ENCODE measurements around the gene XRN2.

DNA sequence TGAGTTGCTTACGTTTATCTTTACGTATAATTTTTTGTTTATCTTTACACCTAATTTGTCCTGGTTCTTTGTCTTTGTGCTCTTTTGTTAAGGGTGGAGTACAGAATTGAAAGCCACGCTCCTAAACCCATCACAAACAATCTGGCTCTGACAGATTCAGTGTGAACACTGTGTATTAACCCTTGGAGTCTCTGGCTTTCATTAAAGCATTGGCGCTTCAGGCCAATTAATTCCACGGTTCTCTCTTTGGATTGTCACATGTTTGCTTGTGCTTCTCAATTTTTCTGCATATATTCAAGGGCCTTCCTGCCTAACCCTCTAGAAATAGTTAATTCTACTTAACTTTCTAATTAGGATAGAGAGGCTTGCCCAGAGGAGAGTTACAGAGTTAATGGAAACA, 55.6 kb downstream of the XRN2 start:
- TF ChIP-seq EZH2 (IDR thresholded peaks at IDR 0.05; ENCODE audit: low read length, unreplicated experiment) (no peak), EZH2phosphoT487 (IDR thresholded peaks at IDR 0.05; ENCODE audit: borderline replicate concordance, low read length) (no peak)
- TF ChIP-seq, protein P1, sequence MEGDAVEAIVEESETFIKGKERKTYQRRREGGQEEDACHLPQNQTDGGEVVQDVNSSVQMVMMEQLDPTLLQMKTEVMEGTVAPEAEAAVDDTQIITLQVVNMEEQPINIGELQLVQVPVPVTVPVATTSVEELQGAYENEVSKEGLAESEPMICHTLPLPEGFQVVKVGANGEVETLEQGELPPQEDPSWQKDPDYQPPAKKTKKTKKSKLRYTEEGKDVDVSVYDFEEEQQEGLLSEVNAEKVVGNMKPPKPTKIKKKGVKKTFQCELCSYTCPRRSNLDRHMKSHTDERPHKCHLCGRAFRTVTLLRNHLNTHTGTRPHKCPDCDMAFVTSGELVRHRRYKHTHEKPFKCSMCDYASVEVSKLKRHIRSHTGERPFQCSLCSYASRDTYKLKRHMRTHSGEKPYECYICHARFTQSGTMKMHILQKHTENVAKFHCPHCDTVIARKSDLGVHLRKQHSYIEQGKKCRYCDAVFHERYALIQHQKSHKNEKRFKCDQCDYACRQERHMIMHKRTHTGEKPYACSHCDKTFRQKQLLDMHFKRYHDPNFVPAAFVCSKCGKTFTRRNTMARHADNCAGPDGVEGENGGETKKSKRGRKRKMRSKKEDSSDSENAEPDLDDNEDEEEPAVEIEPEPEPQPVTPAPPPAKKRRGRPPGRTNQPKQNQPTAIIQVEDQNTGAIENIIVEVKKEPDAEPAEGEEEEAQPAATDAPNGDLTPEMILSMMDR (conservative IDR thresholded peaks at IDR 0.05; ENCODE audit: low read depth, low read length) = no peak

Data from PC-3 (cell line).